Nephron (organoid): ENCODE measurements around the gene FAM117A.
A peak's percentile ranks its signal among the peaks of the same experiment; 100 is the strongest.
"Not testable (repeated sequence)": the region's sequence is repeated elsewhere in the genome, so short reads cannot be mapped to it uniquely, and the experiment has no call there.

Source experiments
- H3K27ac Mint-ChIP-seq, 3 experiments: 2 replicates each; pipeline ENCODE4 v1.8.0; 2020; ENCODE audit warnings: mixed read lengths in 3 of 3, mild to moderate bottlenecking in 2 of 3, moderate library complexity in 1 of 3
- H3K27me3 Mint-ChIP-seq: 2 replicates; pipeline ENCODE4 v1.8.0; 2021; ENCODE audit warnings: low read depth, mild to moderate bottlenecking, moderate library complexity, mixed read lengths
- H3K36me3 Mint-ChIP-seq: 2 replicates; pipeline ENCODE4 v1.8.0; 2020; ENCODE audit warnings: low read depth, mixed read lengths
- H3K4me1 Mint-ChIP-seq: 2 replicates; pipeline ENCODE4 v1.8.0; 2020; ENCODE audit warnings: mixed read lengths
- H3K4me3 Mint-ChIP-seq, 3 experiments: 2 replicates each; pipeline ENCODE4 v1.8.0; 2020; ENCODE audit warnings: mild to moderate bottlenecking in 3 of 3, mixed read lengths in 3 of 3, moderate library complexity in 2 of 3
- H3K9me3 Mint-ChIP-seq: 2 replicates; pipeline ENCODE4 v1.8.0; 2020; ENCODE audit warnings: mixed read lengths
- CTCF ChIP-seq, 3 experiments: fragments of 200-600 bp; sonication (generic); IDR thresholded peaks; one replicate each; pipeline ENCODE4 v1.5.0; 2021; ENCODE audit warnings: antibody characterized with exemption in 3 of 3; ENCODE audit not compliant: unreplicated experiment in 3 of 3

The FAM117A gene

GRCh38 chr17:49680314-49680713 is 83.6 kb downstream of the FAM117A start:
- H3K9me3 Mint-ChIP-seq, result no peaks in the 10 kb centered on the region
- H3K4me3 Mint-ChIP-seq, result no peak overlapping the region
- peaks cover 12% of the 10 kb centered on the region for H3K27me3 Mint-ChIP-seq
- peaks cover 2% of the 10 kb centered on the region for H3K36me3 Mint-ChIP-seq
- TF ChIP-seq CTCF (IDR thresholded peaks at IDR 0.05; ENCODE audit: unreplicated experiment in 3 of 3), result no peak
- H3K27ac Mint-ChIP-seq, result no peak overlapping the region
- H3K4me1 Mint-ChIP-seq, result peaks cover 25% of the 10 kb centered on the region

- Mint-ChIP-seq H3K27ac (peak within 1 kb of the TSS; percentile 87 to 99 (median 96)), H3K4me3 (peak within 1 kb of the TSS; percentile 92 to 95 (median 94)), H3K36me3 (peaks cover 18% of the 10 kb centered on the region), H3K9me3 (no peaks in the 10 kb centered on the region), H3K27me3 (peaks cover 12% of the 10 kb centered on the region), H3K4me1 (peaks cover 38% of the 10 kb centered on the region)
- TF ChIP-seq CTCF (IDR thresholded peaks at IDR 0.05; ENCODE audit: unreplicated experiment in 3 of 3), result no peak
These were observed 85.7 kb downstream of the FAM117A start, which contains the start of gene SPOP for GRCh38 chr17:49677933-49678847. Gene SPOP, minus strand, starts transcription at chr17:49678097. Its CDS starts 55,287 bp downstream, at chr17:49622810.

- H3K9me3 Mint-ChIP-seq, result no peaks in the 10 kb centered on the region
These were observed 86.6 kb downstream of the FAM117A start for GRCh38 chr17:49677134-49677932.

GRCh38 chr17:49676276-49676868 is 87.6 kb downstream of the FAM117A start:
- peaks cover 38% of the 10 kb centered on the region for H3K4me1 Mint-ChIP-seq
- peak overlapping the region; percentile 92 to 95 (median 94) for H3K4me3 Mint-ChIP-seq
- no peak for TF ChIP-seq CTCF (IDR thresholded peaks at IDR 0.05; ENCODE audit: unreplicated experiment in 3 of 3)
- H3K9me3 Mint-ChIP-seq, result no peaks in the 10 kb centered on the region
- peaks cover 18% of the 10 kb centered on the region for H3K36me3 Mint-ChIP-seq
- peaks cover 12% of the 10 kb centered on the region for H3K27me3 Mint-ChIP-seq
- peak overlapping the region; percentile 87 to 99 (median 96) for H3K27ac Mint-ChIP-seq

More at GRCh38 chr17:49677134-49677932, 86.6 kb downstream of the FAM117A start:
- Mint-ChIP-seq H3K4me1 (peaks cover 38% of the 10 kb centered on the region), H3K27ac (peak overlapping the region; percentile 87 to 99 (median 96)), H3K36me3 (peaks cover 18% of the 10 kb centered on the region), H3K4me3 (peak overlapping the region; percentile 92 to 95 (median 94)), H3K27me3 (peaks cover 12% of the 10 kb centered on the region)
- TF ChIP-seq CTCF (IDR thresholded peaks at IDR 0.05; ENCODE audit: unreplicated experiment in 3 of 3), result no peak

- Mint-ChIP-seq H3K4me1 (peaks cover 48% of the 10 kb centered on the region), H3K27me3 (peaks cover 5% of the 10 kb centered on the region), H3K36me3 (peaks cover 18% of the 10 kb centered on the region), H3K9me3 (no peaks in the 10 kb centered on the region), H3K27ac (no peak overlapping the region), H3K4me3 (peak overlapping the region in 1 of 3 experiments; percentile 9)
- TF ChIP-seq CTCF (IDR thresholded peaks at IDR 0.05; ENCODE audit: unreplicated experiment in 3 of 3), result no peak
These were observed 89.4 kb downstream of the FAM117A start for GRCh38 chr17:49674507-49674906.

GRCh38 chr17:49673679-49674078 is 90.3 kb downstream of the FAM117A start:
- H3K36me3 Mint-ChIP-seq, result peaks cover 18% of the 10 kb centered on the region
- not testable (repeated sequence) for H3K27ac Mint-ChIP-seq, H3K9me3 Mint-ChIP-seq, H3K27me3 Mint-ChIP-seq, H3K4me3 Mint-ChIP-seq
- peaks cover 48% of the 10 kb centered on the region for H3K4me1 Mint-ChIP-seq
